C4-2B (cell line): ENCODE measurements around the gene ACOT7.
"Not testable (repeated sequence)": the region's sequence is repeated elsewhere in the genome, so short reads cannot be mapped to it uniquely, and the experiment has no call there.

Experiments used
- CTCF ChIP-seq: fragments of 450-650 bp; conservative IDR thresholded peaks from 2 replicates; pipeline ENCODE4 v1.5.1; 2017; ENCODE audit warnings: mild to moderate bottlenecking
- ZFX ChIP-seq: fragments of 450-650 bp; IDR thresholded peaks from 2 replicates; pipeline ENCODE4 v1.6.1; 2017

- TF ChIP-seq CTCF, ZFX: not testable (repeated sequence)
These were observed 2.2 kb upstream of the ACOT7 start for GRCh38 chr1:6395781-6396244.
